VCaP (cell line): ENCODE data around the gene PAX8.

Source experiments
- H3K27ac ChIP-seq: fragments of 450-650 bp; 2 replicates; pipeline ENCODE4 v1.5.1; 2017
- CTCF ChIP-seq: fragments of 450-650 bp; conservative IDR thresholded peaks from 2 replicates; pipeline ENCODE4 v1.5.1; 2017; ENCODE audit warnings: mild to moderate bottlenecking, moderate library complexity

Gene PAX8

DNA sequence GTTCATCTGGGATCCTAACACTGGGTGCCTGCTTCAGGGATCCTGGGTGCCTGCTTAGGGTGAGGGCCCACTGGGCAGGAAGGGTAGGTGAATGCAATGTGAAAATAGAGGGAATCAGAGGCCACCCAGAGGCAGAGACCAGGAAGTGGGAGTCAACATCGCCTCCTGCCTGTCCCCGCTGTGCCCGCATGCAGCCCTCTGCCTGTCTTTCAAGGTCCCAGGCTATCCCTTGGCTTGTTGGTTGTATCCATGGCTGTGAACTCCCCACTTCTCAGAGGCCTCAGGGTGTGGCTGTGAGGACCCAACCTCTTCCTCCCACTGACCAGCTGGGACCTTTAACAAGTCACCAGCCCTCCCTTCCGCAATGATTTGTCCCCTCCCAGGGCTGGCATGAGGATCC lies 78.5 kb downstream of the PAX8 start:
- H3K27ac ChIP-seq, result peak overlapping the region; percentile 90; the same call in 1 of the 2 replicates

GRCh38 chr2:113198790-113199612 lies 79.7 kb downstream of the PAX8 start:
- peak; percentile 96 for TF ChIP-seq CTCF
- H3K27ac ChIP-seq, result peak overlapping the region; percentile 90

More for the DNA sequence above, 78.5 kb downstream of the PAX8 start:
- no peak for TF ChIP-seq CTCF

DNA sequence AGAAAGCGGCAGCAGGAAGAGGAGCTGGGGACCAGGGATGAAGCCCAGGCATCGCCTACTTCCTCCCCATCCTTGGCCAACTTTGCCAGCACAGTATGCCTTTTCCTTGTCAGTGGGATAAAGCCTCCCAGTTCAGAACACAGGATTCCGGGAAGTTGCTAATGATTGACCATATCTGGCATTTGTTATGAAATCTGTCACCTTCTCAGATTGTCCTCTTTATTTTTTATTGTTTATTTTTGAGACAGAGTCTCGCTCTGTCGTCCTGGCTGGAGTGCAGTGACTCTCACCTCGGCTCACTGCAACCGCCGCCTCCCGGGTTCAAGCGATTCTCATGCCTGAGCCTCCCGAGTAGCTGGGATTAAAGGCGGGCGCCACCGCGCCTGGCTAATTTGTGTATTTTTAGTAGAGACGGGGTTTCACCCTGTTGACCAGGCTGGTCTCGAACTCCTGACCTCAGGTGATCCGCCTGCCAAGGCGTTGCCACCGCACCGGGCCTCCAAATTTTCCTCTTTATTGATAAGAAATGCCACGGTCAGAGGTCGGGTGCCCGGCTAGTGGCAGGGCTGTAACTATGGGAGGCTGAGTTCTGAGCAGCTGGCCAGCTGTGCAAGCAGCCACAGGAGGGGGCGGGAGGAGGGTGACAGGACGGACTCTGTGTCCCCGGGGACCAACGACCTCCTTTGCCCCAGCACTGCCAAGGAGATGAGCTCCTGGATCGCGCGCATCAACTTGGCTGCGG lies 80.5 kb downstream of the PAX8 start:
- no peak for TF ChIP-seq CTCF
- H3K27ac ChIP-seq, result peak overlapping the region; percentile 90

DNA sequence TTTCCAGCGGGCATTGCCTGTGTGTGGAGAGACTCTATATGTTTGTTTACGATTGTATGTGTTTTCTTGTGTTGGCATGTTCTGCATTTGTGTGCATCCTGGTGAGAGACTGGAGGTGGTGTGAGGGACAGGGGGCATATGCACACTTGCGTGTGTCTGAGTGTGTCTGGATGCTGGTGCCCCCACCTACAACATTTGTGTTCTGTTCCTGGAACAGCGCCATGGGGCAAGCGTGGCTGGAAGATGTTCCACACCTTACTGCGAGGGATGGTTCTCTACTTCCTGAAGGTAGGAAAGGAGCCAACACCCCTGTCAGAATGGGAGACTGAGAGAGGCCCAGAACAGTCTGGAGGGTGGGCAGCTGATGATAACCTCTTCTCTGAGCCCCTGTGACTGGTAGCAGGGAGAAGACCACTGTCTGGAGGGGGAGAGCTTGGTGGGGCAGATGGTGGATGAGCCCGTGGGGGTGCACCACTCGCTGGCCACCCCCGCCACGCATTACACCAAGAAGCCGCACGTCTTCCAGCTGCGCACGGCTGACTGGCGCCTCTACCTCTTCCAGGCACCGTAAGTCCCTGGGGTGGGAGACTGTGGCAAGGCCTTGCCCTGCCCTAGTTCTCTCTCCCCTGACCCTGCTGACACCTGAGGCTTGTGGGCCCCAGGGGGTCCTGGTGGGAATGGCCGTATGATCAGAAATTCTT lies 81.2 kb downstream of the PAX8 start:
- H3K27ac ChIP-seq, result peak overlapping the region; percentile 90; the same call in 1 of the 2 replicates
- no peak for TF ChIP-seq CTCF

- no peak overlapping the region for H3K27ac ChIP-seq
- no peak for TF ChIP-seq CTCF
Observed at GRCh38 chr2:113196839-113197238, 81.9 kb downstream of the PAX8 start.

DNA sequence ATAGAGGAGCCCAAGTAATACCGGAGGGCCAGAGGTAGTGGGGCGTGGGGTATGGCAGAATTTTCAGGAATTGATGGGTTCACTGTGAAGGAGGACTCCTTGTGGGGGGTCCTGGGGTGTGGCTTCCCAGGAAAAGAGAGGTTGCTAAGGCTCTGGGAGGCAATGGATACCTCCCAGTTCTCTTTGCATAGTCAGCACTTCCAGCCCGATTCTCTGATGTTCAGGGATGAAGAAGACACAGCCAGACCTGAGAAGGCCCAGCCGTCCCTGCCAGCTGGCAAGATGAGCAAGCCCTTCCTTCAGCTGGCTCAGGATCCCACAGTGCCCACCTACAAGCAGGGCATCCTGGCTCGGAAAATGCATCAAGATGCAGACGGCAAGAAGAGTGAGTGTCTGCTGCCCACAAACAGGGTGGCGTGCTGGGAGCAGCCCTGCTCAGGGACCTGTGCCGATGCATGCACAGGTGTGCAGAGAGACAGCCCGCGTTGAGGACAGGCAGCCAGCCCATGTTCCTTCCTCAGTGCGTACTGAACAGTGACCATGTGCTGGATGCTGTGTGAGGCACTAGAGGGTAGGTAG lies 82.7 kb downstream of the PAX8 start:
- TF ChIP-seq CTCF, result no peak
- H3K27ac ChIP-seq, result no peak overlapping the region
